Measurements from ENCODE around the gene MTERF4. TPM values are rescaled to one million over a fixed set of nuclear protein-coding genes. Genes with fewer than 3 reads are reported as not detected.

Gene MTERF4
- total and polyA plus RNA-seq, 2 of the 13 experiments (the other 11 are each of a cell fraction or from before 2014, with no cell fraction given): 50.5 to 59.8 TPM

- TF ChIP-seq ZNF503 (CRISPR knock-in tag; IDR thresholded peaks at IDR 0.05): peak; percentile 91
- TF ChIP-seq, protein P1, sequence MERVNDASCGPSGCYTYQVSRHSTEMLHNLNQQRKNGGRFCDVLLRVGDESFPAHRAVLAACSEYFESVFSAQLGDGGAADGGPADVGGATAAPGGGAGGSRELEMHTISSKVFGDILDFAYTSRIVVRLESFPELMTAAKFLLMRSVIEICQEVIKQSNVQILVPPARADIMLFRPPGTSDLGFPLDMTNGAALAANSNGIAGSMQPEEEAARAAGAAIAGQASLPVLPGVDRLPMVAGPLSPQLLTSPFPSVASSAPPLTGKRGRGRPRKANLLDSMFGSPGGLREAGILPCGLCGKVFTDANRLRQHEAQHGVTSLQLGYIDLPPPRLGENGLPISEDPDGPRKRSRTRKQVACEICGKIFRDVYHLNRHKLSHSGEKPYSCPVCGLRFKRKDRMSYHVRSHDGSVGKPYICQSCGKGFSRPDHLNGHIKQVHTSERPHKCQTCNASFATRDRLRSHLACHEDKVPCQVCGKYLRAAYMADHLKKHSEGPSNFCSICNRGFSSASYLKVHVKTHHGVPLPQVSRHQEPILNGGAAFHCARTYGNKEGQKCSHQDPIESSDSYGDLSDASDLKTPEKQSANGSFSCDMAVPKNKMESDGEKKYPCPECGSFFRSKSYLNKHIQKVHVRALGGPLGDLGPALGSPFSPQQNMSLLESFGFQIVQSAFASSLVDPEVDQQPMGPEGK (CRISPR knock-in tag; IDR thresholded peaks at IDR 0.05): peak; percentile 100
- TF ChIP-seq LRRFIP1 (CRISPR knock-in tag; conservative IDR thresholded peaks at IDR 0.05): 0 out of 2 replicates have a peak, but pooled peaks have one; percentile 72
- TF ChIP-seq TRIM24 (CRISPR knock-in tag; IDR thresholded peaks at IDR 0.05): 0 out of 2 replicates have a peak, but pooled peaks have one; percentile 64
- TF ChIP-seq ZNF775 (CRISPR knock-in tag; IDR thresholded peaks at IDR 0.05; ENCODE audit: borderline replicate concordance): no peak
- TF ChIP-seq, protein P2, sequence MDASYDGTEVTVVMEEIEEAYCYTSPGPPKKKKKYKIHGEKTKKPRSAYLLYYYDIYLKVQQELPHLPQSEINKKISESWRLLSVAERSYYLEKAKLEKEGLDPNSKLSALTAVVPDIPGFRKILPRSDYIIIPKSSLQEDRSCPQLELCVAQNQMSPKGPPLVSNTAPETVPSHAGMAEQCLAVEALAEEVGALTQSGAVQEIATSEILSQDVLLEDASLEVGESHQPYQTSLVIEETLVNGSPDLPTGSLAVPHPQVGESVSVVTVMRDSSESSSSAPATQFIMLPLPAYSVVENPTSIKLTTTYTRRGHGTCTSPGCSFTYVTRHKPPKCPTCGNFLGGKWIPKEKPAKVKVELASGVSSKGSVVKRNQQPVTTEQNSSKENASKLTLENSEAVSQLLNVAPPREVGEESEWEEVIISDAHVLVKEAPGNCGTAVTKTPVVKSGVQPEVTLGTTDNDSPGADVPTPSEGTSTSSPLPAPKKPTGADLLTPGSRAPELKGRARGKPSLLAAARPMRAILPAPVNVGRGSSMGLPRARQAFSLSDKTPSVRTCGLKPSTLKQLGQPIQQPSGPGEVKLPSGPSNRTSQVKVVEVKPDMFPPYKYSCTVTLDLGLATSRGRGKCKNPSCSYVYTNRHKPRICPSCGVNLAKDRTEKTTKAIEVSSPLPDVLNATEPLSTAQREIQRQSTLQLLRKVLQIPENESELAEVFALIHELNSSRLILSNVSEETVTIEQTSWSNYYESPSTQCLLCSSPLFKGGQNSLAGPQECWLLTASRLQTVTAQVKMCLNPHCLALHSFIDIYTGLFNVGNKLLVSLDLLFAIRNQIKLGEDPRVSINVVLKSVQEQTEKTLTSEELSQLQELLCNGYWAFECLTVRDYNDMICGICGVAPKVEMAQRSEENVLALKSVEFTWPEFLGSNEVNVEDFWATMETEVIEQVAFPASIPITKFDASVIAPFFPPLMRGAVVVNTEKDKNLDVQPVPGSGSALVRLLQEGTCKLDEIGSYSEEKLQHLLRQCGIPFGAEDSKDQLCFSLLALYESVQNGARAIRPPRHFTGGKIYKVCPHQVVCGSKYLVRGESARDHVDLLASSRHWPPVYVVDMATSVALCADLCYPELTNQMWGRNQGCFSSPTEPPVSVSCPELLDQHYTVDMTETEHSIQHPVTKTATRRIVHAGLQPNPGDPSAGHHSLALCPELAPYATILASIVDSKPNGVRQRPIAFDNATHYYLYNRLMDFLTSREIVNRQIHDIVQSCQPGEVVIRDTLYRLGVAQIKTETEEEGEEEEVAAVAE (CRISPR knock-in tag; IDR thresholded peaks at IDR 0.05; ENCODE audit: borderline replicate concordance): peak; percentile 94; the same call in 1 of the 2 replicates
- peak; percentile 97 for TF ChIP-seq U2AF1 (optimal IDR thresholded peaks at IDR 0.05; ENCODE audit: low read depth, low read length)
- TF ChIP-seq STAG1 (CRISPR knock-in tag; IDR thresholded peaks at IDR 0.05): peak; percentile 39; the same call in 1 of the 2 replicates
- peak; percentile 93 for TF ChIP-seq MED13 (CRISPR knock-in tag; IDR thresholded peaks at IDR 0.05)
- TF ChIP-seq DDIT3 (CRISPR knock-in tag; IDR thresholded peaks at IDR 0.05): 0 out of 2 replicates have a peak, but pooled peaks have one; percentile 83
- TF ChIP-seq, protein P3, sequence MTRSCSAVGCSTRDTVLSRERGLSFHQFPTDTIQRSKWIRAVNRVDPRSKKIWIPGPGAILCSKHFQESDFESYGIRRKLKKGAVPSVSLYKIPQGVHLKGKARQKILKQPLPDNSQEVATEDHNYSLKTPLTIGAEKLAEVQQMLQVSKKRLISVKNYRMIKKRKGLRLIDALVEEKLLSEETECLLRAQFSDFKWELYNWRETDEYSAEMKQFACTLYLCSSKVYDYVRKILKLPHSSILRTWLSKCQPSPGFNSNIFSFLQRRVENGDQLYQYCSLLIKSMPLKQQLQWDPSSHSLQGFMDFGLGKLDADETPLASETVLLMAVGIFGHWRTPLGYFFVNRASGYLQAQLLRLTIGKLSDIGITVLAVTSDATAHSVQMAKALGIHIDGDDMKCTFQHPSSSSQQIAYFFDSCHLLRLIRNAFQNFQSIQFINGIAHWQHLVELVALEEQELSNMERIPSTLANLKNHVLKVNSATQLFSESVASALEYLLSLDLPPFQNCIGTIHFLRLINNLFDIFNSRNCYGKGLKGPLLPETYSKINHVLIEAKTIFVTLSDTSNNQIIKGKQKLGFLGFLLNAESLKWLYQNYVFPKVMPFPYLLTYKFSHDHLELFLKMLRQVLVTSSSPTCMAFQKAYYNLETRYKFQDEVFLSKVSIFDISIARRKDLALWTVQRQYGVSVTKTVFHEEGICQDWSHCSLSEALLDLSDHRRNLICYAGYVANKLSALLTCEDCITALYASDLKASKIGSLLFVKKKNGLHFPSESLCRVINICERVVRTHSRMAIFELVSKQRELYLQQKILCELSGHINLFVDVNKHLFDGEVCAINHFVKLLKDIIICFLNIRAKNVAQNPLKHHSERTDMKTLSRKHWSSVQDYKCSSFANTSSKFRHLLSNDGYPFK (CRISPR knock-in tag; IDR thresholded peaks at IDR 0.05; ENCODE audit: borderline replicate concordance): peak; percentile 98
- TF ChIP-seq FOSL2 (CRISPR knock-in tag; IDR thresholded peaks at IDR 0.05): peak; percentile 83
- TF ChIP-seq AGO1 (IDR thresholded peaks at IDR 0.05; ENCODE audit: low read depth, low read length, poor library complexity, severe bottlenecking): peak; percentile 82
- peak; percentile 66; the same call in 1 of the 2 replicates for TF ChIP-seq SMYD3 (CRISPR knock-in tag; IDR thresholded peaks at IDR 0.05)
Observed at GRCh38 chr2:241102239-241102803, at the start of gene MTERF4 (continued).
